HG03095 (cell line): ENCODE data around the gene RRAS.

Experiments used
- ATAC-seq: cut with Tn5 transposase; IDR thresholded peaks from one replicate; pipeline ENCODE4 v1.9.1; 2021; ENCODE audit warnings: moderate library complexity; ENCODE audit not compliant: unreplicated experiment

The RRAS gene

DNA sequence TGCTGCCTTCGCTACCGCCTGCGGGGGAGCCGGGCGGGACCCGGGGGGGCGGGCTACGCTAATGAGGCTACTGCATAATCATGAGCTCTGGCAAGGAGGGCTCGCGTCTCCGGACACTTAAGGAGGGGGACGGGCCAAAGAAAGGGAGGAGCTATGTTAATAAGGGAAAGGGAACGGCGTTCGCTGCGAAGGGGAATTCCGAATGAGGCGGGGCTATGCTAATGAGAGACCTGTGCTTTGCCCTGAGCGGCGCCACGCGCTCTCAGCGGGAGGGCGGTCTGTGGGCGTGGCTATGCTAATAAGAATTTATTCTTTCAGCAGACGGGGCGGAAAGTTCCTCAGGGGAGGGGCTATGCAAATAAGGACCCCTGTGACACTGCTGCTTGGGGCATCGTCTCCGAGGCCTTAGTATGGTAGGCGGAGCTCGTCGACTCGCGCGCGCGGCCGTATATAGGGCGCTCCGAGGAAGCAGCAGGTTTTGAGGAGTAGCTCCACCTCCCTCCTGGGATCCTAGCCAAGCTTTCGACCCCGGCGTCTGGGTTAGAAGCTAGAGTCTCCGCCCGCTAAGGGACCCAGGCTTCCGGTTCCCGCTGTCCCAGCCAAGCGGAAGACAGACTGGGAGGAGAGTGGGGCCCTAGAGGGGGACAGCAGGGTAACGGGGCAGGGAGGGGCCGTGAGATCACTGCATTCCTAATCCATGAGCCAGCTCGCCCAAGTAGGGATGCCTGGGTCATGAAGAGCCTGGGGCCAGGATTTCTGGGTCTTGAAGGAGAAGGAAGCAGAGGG is at the start of gene RRAS:
Gene RRAS, minus strand, starts transcription at position 31 of the 786 bp plus-strand sequence. CDS start 45 bp downstream, outside the sequence.
- ATAC-seq, result peak; percentile 53

DNA sequence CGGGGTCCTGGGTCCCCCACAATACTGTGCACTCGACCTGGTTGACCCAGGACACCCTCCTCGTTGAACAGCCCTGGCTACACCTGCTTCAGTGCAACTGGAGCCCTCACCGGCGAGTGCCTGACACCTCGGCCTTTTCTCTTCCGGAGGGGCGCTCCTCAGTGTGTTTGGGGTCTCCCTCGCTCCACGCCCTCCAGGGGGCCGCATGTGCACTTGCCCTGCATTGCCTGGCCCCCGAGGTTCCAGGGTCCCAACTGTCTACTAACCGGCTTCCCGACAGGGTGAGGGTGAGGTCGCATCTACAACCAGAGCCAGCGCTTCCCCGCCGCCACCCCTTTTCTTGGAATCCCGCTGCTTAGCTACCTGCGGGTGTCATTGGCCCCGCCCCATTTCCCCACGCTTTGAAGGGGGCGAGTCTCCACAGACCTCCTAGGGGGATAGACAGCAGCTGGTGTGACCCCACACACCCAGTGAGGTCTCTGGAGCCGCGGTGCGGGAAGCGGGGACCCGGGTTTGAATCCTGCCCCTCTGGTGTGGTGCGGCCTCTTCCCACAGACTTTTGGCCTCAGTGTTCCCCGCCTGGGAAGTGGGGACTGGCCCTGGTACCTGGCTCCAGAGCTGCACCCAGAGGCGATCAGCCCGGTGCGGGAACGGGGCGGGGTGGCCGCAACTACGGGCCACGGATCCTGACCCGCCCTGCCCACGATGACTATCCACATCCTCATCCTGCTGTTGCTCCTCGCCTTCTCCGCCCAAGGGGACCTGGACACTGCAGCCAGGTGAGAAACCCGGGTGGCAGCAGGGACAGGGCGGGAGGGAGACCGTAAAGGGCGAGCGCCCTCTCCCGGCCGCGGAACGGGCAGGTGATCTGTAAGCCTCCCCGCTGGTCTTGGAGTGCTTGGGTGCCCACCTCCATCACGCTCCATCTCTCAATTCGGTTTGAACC is 49.5 kb upstream of the RRAS start, which contains the start of gene ADM5:
Gene ADM5, plus strand, starts transcription at position 462 of the 946 bp plus-strand sequence. Its CDS starts 244 bp downstream, at position 706.
- ATAC-seq, result no peak

DNA sequence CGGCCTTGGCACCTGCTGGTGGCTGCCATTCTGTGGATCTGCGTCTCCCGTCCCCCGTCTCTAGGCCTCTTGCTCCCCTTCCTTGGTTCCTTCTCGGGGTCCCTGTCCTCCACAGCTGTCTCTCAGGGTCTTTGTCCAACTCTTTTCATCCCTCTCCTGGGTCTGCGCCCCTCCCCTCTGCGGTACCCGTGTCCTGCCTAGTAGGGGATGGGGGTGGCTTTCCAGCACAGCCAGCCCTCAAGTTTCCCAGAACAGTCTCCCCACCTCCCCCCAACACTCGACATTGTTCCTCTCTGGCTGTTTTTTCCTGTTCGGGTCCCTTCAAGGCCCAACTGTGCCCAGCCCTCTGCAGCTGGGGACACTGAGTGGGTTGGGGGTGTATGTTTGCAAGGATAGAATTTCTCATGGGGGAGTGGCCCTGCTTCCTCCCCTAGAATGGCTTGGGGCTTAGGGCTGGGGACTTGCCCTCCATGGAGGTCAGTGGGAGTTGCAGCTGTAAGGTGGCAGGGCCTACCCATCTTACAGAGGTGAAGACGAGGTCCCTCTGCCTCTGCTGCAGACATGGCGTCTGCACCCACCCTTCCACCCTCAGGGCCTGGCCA is 48.7 kb upstream of the RRAS start:
- ATAC-seq, result no peak

DNA sequence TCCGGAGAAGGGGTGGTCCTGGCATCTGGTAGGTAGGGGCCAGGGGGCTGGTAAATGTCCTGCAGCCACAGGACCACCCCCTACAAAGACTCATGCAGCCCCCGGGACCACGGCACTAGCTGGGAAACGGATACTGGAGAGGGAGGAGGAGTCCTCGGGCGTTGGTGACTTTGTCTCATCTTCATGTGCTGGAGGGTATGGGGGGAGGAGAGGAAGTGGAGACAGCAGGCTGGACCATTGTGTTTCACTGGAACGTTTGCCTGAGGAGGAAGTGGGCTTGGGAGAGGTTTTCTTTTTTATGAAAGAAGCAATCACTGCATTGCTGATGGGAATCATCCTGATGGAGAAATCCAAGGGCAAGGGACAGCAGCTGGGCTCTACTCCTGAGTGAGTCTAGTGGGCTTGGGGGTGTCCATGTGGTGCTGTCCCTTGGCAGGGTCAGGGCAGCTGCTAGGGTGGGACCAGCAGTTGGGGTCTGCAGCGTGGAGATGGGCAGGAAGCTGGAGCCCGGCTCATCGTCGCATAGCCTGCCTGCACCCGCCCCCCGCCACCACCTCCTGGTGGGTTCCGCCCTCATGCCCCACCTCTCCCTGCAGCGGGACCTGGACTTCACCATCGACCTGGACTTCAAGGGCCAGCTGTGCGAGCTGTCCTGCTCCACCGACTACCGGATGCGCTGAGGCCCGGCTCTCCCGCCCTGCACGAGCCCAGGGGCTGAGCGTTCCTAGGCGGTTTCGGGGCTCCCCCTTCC is 47.8 kb upstream of the RRAS start:
- ATAC-seq, result no peak

DNA sequence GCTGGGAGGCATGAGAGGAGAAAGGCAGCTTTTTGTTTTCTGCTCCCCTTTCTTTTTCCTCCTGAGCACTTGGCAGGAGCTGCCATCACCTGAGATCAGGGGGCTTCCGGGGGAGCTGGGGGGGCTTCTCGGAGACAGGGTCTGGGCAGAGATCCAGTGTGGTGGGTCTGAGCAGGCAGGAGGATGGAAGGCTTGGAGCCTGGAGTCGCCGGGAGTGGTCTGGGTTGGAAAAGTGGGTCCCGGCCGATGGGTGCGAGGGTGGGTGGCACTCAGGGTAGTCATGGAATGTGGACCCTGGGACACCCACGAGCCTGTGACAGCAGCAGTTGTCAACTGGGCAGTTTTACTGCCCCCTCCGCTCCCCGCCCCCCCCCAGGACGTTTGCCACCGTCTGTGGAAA is 47.2 kb upstream of the RRAS start:
- no peak for ATAC-seq

DNA sequence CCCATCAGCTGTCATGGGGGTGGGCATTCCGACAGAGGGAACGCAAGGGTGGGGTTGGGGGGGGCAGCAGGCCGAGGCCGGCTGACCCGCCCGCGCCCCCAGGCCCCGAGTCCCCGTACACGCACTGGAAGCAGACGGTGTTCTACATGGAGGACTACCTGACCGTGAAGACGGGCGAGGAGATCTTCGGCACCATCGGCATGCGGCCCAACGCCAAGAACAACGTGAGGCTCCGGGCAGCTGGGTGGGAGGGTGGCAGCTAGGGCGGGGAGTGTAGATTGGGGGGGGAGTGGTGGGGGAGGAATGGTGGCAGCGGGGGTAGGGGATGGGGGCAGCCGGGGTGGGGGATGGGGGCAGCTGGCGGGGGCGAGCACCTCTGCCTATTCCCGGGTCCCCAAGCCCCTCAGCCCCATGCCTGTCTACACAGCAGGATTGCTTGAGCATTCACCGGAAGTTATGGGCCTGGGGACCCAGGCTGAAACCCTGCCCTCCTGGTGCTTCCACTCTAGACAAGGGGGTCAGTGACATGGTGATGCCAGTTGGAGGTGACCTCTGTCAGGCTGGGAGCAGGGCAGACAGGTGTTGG is 46.7 kb upstream of the RRAS start:
- no peak for ATAC-seq

DNA sequence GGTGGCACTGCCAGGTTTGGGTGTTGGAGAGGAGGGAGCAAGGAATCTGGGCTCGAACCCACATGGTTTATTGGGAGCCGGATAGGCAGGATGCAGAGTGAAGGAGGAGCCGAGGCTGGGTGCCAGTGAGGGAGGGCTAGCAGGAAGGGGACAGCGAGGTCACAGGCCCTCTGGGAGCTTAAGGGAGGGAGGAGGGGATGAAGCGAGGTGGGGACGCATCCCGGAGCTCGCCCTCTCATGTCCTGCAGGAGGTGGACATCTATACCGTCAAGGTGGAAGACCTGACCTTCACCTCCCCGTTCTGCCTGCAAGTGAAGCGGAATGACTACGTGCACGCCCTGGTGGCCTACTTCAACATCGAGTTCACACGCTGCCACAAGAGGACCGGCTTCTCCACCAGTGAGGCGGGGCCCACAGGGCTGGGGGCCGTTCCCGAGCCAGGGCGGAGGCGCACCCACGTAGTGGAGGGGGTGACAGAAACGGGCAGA is 45.9 kb upstream of the RRAS start:
- no peak for ATAC-seq

DNA sequence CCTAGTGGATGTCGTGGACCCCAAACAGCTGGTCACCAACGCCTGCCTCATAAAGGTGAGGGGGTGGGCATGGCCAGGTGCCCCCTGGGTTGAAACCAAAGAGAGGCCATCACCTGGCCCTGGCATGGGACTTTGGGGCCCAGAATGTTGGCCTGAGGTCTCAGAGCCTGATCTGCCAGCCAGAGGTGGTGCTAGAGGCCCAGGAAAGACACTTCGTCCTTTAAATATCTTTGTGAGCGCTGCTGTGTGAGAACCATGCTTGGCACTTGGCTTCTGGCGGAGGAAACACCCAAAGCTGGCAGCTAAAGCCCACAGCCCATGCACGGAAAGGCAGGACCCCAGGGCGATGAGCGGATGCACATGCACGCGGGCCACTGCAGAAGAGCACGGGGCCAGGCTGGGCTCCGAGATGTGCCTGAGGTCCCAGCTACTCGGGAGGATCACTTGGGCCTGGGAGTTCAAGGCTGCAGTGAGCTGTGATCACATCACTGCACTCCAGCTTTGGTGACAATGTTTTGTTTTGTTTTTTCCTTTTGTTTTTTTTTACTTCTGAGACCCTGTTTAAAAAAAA is 45.1 kb upstream of the RRAS start:
- ATAC-seq, result no peak

DNA sequence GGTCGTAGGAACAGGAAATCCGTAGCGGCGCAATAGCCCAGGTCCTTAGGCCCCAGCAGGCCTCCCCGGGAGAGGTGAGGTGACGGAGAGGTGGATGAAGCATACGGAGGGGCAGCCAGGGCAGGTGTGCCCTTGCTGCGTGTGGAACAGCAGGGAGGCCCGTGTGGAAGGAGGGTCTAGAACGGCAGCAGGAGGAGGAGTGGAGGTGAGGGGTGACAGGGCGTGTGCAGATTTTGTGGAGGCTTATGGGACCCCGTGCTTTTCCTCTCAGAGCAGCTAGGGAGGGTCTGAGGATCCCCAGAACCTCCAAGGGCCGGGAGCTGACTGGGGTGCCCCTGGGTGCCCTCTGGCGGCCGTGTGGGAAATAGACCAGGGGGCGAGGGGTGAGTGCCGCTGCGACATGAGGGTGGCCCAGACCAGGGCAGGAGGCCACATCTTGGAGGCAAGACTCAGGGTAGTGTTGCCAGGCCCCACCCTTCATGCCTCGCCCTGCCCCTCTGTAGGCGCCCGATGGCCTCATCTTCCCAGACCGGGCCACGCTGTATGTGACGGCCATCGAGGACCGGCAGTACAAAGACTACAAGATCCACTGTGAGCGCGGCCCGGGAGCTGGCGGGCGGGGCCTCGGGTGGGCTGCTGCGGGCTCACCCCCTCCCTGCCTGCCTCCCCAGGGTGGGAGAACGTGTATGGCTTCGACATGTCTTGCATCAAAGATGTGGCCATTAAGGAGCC is 44.5 kb upstream of the RRAS start:
- no peak for ATAC-seq

DNA sequence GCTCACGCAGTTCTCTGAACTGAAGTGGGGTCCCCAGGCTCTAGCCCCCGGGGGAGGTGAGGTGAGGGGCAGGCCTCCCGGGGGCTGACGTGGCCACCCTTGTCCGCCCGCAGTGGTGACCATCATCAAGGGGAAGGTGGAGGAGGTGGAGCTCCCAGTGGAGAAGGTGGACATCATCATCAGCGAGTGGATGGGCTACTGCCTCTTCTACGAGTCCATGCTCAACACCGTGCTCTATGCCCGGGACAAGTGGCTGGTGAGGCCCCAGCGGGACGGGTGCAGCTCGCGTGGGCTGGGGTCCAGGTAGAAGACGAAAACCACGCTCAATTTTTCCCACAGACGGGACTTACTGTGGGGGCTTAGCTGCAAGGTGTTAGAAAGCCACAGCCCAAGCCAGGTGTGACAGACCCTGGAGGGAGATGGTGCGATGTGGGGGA is 43.9 kb upstream of the RRAS start:
- no peak for ATAC-seq

DNA sequence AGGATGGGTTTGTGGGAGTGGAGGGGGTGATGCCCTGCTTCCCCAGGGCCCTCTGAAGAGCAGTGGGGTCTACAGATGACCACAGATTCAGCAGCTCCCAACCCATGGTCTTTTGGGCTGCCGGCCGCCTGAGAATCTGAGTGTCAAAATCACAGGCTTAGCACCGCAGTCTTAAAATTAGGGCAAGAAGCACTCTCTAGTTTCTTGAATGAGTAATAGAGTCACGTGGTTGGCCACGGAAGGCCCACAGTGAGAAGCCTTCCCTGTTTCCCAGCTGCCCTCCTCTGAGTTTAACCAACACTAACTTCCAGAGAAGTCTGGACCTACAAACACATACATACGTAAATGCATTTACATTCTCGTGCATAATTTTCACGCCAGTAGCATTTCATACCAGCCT is 42.3 kb upstream of the RRAS start:
- no peak for ATAC-seq

DNA sequence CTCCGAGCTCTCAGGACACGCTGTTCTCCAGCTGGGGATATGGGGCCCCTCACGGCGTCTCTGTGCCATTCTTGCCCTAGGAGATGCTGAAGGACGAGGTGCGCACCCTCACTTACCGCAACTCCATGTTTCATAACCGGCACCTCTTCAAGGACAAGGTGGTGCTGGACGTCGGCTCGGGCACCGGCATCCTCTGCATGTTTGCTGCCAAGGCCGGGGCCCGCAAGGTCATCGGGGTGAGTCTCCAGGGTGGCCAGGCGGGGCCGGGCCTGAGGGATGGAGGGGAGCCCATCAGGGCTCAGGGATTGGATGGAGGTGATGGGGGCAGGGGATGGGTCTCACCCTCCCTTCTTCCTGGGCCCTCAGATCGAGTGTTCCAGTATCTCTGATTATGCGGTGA is 41.9 kb upstream of the RRAS start:
- no peak for ATAC-seq

DNA sequence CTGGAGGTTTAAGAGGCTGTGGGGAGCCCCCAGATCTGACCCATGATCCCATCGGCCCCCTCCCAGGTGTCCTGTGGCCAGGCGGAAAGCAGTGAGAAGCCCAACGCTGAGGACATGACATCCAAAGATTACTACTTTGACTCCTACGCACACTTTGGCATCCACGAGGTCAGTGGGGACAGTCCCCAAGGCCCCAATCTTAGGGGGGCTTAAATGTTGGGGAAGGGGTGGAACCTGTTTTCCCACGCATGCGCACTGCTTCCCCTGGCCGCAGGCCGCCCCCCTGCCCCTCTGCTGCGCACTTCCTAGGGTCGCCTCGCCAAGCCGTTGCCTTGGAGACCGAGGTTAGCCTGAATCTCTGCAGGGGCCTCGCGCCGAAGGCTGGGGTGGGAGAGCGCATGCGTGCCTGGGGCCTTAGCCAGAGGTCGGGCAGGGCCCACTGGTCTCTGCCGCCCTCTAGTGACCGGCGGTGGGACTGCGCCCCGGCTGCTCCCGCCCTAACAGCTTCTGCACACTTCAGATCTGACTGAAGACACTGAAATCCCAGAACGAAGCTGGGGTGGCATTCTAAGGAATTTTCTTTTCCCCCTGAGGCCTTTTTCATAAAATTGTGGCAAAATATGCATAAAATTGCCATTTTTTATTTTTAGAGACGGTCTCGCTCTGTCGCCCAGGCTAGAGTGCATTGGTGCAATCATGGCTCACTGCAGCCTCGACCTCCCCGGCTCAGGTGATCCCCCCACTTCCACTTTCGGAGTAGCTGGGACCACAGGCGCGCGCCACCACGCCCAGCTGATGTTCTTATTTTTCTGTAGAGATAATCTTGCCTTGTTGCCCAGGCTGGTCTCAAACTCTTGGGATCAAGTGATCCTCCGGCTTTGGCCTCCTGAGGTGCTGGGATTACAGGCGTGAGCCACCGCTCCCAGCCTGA is 40.7 kb upstream of the RRAS start:
- ATAC-seq, result no peak

DNA sequence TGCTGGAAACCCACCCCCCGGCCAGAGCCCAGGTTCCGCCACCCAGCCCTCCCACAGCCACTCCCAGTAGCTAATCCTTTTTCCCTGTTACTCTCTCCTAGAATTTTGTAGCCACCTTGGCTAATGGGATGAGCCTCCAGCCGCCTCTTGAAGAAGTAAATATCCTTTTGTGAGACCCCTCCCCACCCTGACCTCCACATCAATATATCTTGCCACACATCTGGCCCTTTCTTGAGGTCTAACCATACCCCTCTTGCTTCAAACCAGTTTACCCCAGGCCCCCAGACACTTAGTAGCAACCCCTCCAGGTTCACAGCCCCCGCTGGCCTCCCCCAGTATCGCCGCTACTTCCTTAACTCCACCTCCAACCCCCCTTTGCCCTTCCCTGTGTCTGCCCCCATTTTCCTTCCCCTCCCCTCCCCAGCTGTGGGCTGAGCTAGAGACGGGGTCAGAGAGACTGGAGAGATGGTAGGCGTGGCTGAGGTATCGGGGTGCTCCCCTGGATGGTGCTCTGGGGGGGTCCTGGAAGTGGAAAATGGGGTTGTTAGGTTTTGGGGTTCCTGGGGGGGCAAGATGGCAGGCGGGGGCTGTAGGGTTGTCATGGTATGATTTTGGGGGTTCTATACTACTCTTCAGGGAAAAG is 39.9 kb upstream of the RRAS start:
- no peak for ATAC-seq

DNA sequence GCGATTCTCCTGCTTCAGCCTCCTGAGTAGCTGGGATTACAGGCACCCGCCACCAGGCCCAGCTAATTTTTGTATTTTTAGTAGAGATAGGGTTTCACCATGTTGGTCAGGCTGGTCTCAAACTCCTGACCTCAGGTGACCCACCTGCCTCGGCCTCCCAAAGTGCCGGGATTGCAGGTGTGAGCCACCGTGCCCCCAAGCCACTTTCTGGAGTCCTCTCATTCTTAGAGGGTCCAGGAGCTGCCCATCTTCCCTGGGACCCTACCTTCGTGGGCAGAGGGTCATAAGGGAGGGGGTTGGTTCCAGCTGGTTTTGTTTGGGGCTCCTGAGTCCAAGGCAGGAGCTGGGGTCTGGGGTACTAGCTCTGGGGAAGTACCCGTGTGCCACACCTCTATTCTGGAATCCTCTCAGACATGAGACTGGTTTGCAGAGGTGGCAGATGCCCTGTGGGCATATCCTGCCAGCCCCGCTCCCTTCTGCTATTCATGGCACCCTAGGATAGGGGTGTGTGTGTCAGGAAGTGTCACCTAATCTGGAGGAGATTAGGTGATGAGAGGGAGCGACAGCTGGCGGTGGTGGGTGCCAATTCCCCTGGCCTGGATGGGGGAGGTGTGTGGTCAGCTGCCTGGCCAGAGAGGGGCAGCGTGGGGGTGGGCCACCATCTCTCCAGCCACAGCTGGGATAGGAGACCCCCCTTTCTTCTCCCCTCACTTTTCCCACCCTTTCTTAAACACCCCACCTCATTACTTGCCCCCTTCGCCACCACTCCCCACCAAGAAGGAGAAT is 39.2 kb upstream of the RRAS start:
- no peak for ATAC-seq

DNA sequence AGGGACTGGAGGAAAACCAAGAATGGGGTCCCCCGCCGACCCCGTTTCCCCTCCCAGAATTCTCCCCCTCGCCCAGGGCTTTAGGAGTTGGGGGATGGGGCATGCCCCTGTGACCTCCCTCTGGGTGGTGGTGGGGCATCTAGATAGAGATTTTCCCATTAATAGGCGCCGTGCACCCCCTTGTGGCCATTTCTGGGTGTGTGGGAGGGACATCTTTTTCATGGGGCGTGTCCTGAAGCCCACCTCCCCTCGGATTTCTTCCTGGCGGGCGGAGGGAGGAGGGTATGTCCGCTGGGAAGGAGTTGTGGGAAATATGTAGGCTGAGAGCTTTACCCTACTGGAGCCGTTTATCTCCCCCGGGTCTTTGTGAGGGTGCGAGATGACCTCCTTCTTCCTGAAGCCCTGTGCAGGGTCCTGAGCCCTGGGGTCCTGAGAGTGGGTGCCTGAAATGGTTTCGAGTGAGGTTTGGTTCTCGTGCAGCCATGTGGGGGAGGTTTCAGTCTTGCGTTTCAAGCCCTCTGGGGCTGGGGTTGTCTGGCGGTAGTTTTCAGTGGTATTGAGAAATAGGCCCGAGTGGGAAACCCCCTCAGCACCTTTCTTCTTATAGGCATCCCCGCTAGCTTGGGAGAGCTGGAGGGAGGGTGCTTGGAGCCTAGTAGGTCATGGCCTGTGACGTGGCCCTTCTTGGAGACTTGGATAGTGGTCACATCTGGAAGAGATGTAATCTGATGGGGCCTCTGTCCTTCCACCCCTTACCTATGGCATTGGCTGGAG is 38.1 kb upstream of the RRAS start:
- no peak for ATAC-seq
